Aorta (tissue), 5 donors: ENCODE measurements around the gene PKP2. TPM values are rescaled to one million over a fixed set of nuclear protein-coding genes. Genes with fewer than 3 reads are reported as not detected.

ENCODE experiments used
- ATAC-seq: fragments of 200-7000 bp; cut with Tn5 transposase; one replicate; pipeline ENCODE4 v1.9.1; 2022; ENCODE audit warnings: moderate library complexity; ENCODE audit not compliant: low FRiP score
- DNase-seq, 2 donors: peaks; one replicate each; pipeline ENCODE4 v3.0.0-alpha.2; 2020
- H3K27ac ChIP-seq, 2 donors: one replicate each; pipeline ENCODE4 v1.5.1; 2013; ENCODE audit warnings: low read length in 2 of 2, mild to moderate bottlenecking in 2 of 2, moderate library complexity in 2 of 2, control low read depth in 1 of 2, inconsistent platforms in 1 of 2, low read depth in 1 of 2
- H3K27me3 ChIP-seq, 2 donors: one replicate each; pipeline ENCODE4 v1.6.1; 2013; ENCODE audit warnings: control low read depth in 1 of 2, low read length in 1 of 2, mild to moderate bottlenecking in 1 of 2, moderate library complexity in 1 of 2; ENCODE audit not compliant: insufficient read depth in 2 of 2, control insufficient read depth in 1 of 2
- H3K36me3 ChIP-seq, 2 donors: one replicate each; pipeline ENCODE4 v1.6.1; 2013; ENCODE audit warnings: control low read depth in 1 of 2, low read length in 1 of 2, mild to moderate bottlenecking in 1 of 2; ENCODE audit not compliant: insufficient read depth in 2 of 2, control insufficient read depth in 1 of 2
- H3K4me1 ChIP-seq, 2 donors: one replicate each; pipeline ENCODE4 v1.6.1; 2013; ENCODE audit warnings: low read length in 2 of 2, control low read depth in 1 of 2, mild to moderate bottlenecking in 1 of 2, moderate library complexity in 1 of 2; ENCODE audit not compliant: insufficient read depth in 2 of 2, control insufficient read depth in 1 of 2
- H3K4me3 ChIP-seq, 2 donors: one replicate each; pipeline ENCODE4 v1.5.1; 2013; ENCODE audit warnings: low read length in 2 of 2, control low read depth in 1 of 2, mild to moderate bottlenecking in 1 of 2
- H3K9me3 ChIP-seq: one replicate; pipeline ENCODE4 v1.6.1; 2013; ENCODE audit warnings: mild to moderate bottlenecking, low read length; ENCODE audit not compliant: control insufficient read depth
- WGBS, 2 donors: extraction: QIAGEN DNeasy Blood & Tissue Kit; methylation state at CpG; one replicate each; pipeline ENCODE4 v1.1.7; 2013; 5-methylcytosine and 5-hydroxymethylcytosine counted together
- intact Hi-C, 2 donors: fragments of 100-400 bp; cut with DNase I; formaldehyde crosslinking; loops; one replicate each; pipeline versions ENCODE4 v1.14.2 to v1.15.0; 2022
- polyA plus RNA-seq, 2 donors: library from polyadenylated mRNA; stranded (reverse); fragments of 200-250 nt; gene quantifications; one replicate each; pipeline ENCODE4 v1.2.3, GENCODE V29; 2013
- total RNA-seq, 2 donors: library from RNA; stranded (reverse); fragmentation: NEBNext Ultra II Directional; extraction: Animal tissue kit (Norgen Biotek cat#: 25700); gene quantifications; one replicate each; pipeline ENCODE4 v1.2.1, GENCODE V29; 2021
- donor health status: healthy with polysubstance abuse.
- donor health status: Bipolar disorder and iron deficiency.
- donor health status: DM: no; HTN: no; CAD: no.
- donor health status: DM: no; HTN: no; CAD: no.
- donor health status: DM: yes; HTN: yes; CAD: no.

PKP2 gene
- total and polyA plus RNA-seq, 4 donors = 0.38 to 4.4 (median 1.1) TPM

GRCh38 chr12:32918890-32919801, 22.6 kb upstream of the PKP2 start:
- intact Hi-C loops = no loop called here
- WGBS, 2 donors = 47 to 49% methylated on average over 11 of the region's 11 CpGs
- ATAC-seq (no peak), DNase-seq (no peak)
- Histone ChIP-seq H3K27ac (no peak overlapping the region), H3K36me3 (no peaks in the 10 kb centered on the region), H3K9me3 (peaks cover 2% of the 10 kb centered on the region), H3K4me3 (no peak overlapping the region), H3K27me3 (no peaks in the 10 kb centered on the region), H3K4me1 (no peaks in the 10 kb centered on the region)

- Histone ChIP-seq H3K4me1 (no peaks in the 10 kb centered on the region), H3K4me3 (no peak overlapping the region), H3K27me3 (no peaks in the 10 kb centered on the region), H3K27ac (no peak overlapping the region), H3K36me3 (no peaks in the 10 kb centered on the region), H3K9me3 (peaks cover 2% of the 10 kb centered on the region)
- ATAC-seq = no peak
- intact Hi-C loops = no loop called here
- DNase-seq = no peak
Measured at GRCh38 chr12:32917094-32917611, 20.6 kb upstream of the PKP2 start.

- WGBS, 2 donors = 87 to 88% methylated on average over 10 of the region's 10 CpGs
- intact Hi-C loops = no loop called here
- no peak for DNase-seq
Measured at GRCh38 chr12:32907898-32908476, 11.4 kb upstream of the PKP2 start.

GRCh38 chr12:32907166-32907565, 10.6 kb upstream of the PKP2 start:
- Histone ChIP-seq H3K27ac (no peak overlapping the region), H3K9me3 (no peaks in the 10 kb centered on the region), H3K4me3 (no peak overlapping the region), H3K4me1 (no peaks in the 10 kb centered on the region), H3K27me3 (no peaks in the 10 kb centered on the region), H3K36me3 (no peaks in the 10 kb centered on the region)
- no peak for DNase-seq
- ATAC-seq = no peak
- WGBS, 2 donors = 78 to 90% methylated on average over 2 of the region's 2 CpGs
- intact Hi-C loops = no loop called here

More at GRCh38 chr12:32907898-32908476, 11.4 kb upstream of the PKP2 start:
- Histone ChIP-seq H3K27me3 (no peaks in the 10 kb centered on the region), H3K4me1 (no peaks in the 10 kb centered on the region), H3K36me3 (no peaks in the 10 kb centered on the region), H3K9me3 (no peaks in the 10 kb centered on the region), H3K4me3 (no peak overlapping the region), H3K27ac (no peak overlapping the region)
- no peak for ATAC-seq

GRCh38 chr12:32906399-32907165, 10.0 kb upstream of the PKP2 start:
- ATAC-seq (no peak), DNase-seq (no peak)
- no peaks in the 10 kb centered on the region for H3K9me3 ChIP-seq
- H3K4me1 ChIP-seq = no peaks in the 10 kb centered on the region
- no peak overlapping the region for H3K27ac ChIP-seq
- H3K27me3 ChIP-seq = no peaks in the 10 kb centered on the region
- intact Hi-C loops = no loop called here
- WGBS, 2 donors = 82 to 86% methylated on average over 7 to 9 of the region's 9 CpGs
- no peak overlapping the region for H3K4me3 ChIP-seq
- no peaks in the 10 kb centered on the region for H3K36me3 ChIP-seq

- Histone ChIP-seq H3K27me3 (no peaks in the 10 kb centered on the region), H3K4me3 (no peak overlapping the region), H3K27ac (no peak overlapping the region), H3K9me3 (no peaks in the 10 kb centered on the region), H3K4me1 (no peaks in the 10 kb centered on the region), H3K36me3 (no peaks in the 10 kb centered on the region)
- ATAC-seq (no peak), DNase-seq (no peak)
- intact Hi-C loops = no loop called here
- 71 to 76% methylated on average over 1 of the region's 1 CpG for WGBS, 2 donors
Measured at GRCh38 chr12:32903763-32904162, 7.2 kb upstream of the PKP2 start.

GRCh38 chr12:32903318-32903717, 6.7 kb upstream of the PKP2 start:
- no peak overlapping the region for H3K27ac ChIP-seq
- DNase-seq (no peak), ATAC-seq (no peak)
- H3K27me3 ChIP-seq = no peaks in the 10 kb centered on the region
- H3K4me1 ChIP-seq = no peaks in the 10 kb centered on the region
- H3K36me3 ChIP-seq = no peaks in the 10 kb centered on the region
- H3K9me3 ChIP-seq = no peaks in the 10 kb centered on the region
- WGBS, 2 donors = 79 to 88% methylated on average over 1 of the region's 1 CpG
- intact Hi-C loops = no loop called here
- H3K4me3 ChIP-seq = no peak overlapping the region

- ATAC-seq = no peak
- DNase-seq = no peak
- 82 to 85% methylated on average over 4 of the region's 4 CpGs for WGBS, 2 donors
- intact Hi-C loops = no loop called here
- no peaks in the 10 kb centered on the region for H3K9me3 ChIP-seq
- H3K27me3 ChIP-seq = no peaks in the 10 kb centered on the region
- no peaks in the 10 kb centered on the region for H3K36me3 ChIP-seq
- no peak overlapping the region for H3K4me3 ChIP-seq
- no peaks in the 10 kb centered on the region for H3K4me1 ChIP-seq
- H3K27ac ChIP-seq = no peak overlapping the region
Measured at GRCh38 chr12:32902287-32902997, 5.9 kb upstream of the PKP2 start.
